Skin epidermis (tissue), 12 donors: Measurements from ENCODE around the gene MRS2.

Experiments
- H3K27ac ChIP-seq, 21 experiments: fragments of 200-600 bp; sonication (generic) in 11 of 21; one replicate each; pipeline ENCODE4 v1.5.0; 2020; ENCODE audit warnings: mild to moderate bottlenecking in 3 of 21, inconsistent platforms in 2 of 21, moderate library complexity in 2 of 21
- H3K4me3 ChIP-seq, 7 experiments: fragments of 200-600 bp; sonication (generic) in 2 of 7; one replicate each; pipeline ENCODE4 v1.5.0; 2020; ENCODE audit warnings: inconsistent platforms in 2 of 7, mild to moderate bottlenecking in 2 of 7, moderate library complexity in 1 of 7

The MRS2 gene

GRCh38 chr6:24426729-24427446 lies 24.2 kb downstream of the MRS2 start:
- H3K4me3 ChIP-seq = no peak overlapping the region
- no peak overlapping the region for H3K27ac ChIP-seq

GRCh38 chr6:24428615-24429014 lies 25.9 kb downstream of the MRS2 start:
- Histone ChIP-seq H3K27ac (no peak overlapping the region), H3K4me3 (no peak overlapping the region)

- Histone ChIP-seq H3K27ac (no peak overlapping the region), H3K4me3 (no peak overlapping the region)
Observed at GRCh38 chr6:24429146-24429545, 26.4 kb downstream of the MRS2 start.

- Histone ChIP-seq H3K27ac (no peak overlapping the region), H3K4me3 (no peak overlapping the region)
Observed at GRCh38 chr6:24430086-24430485, 27.4 kb downstream of the MRS2 start.

- Histone ChIP-seq H3K4me3 (no peak overlapping the region), H3K27ac (no peak overlapping the region)
Observed at GRCh38 chr6:24431045-24431451, 28.3 kb downstream of the MRS2 start.

- Histone ChIP-seq H3K4me3 (no peak overlapping the region), H3K27ac (no peak overlapping the region)
Observed at GRCh38 chr6:24432611-24433010, 29.9 kb downstream of the MRS2 start.

GRCh38 chr6:24436979-24437378 lies 34.2 kb downstream of the MRS2 start:
- H3K27ac ChIP-seq = no peak overlapping the region
- H3K4me3 ChIP-seq = no peak overlapping the region

- Histone ChIP-seq H3K4me3 (no peak overlapping the region), H3K27ac (no peak overlapping the region)
Observed at GRCh38 chr6:24439858-24440539, 37.3 kb downstream of the MRS2 start.

- no peak overlapping the region for H3K4me3 ChIP-seq
- no peak overlapping the region for H3K27ac ChIP-seq
Observed at GRCh38 chr6:24440897-24441598, 38.3 kb downstream of the MRS2 start.

- Histone ChIP-seq H3K4me3 (no peak overlapping the region), H3K27ac (no peak overlapping the region)
Observed at GRCh38 chr6:24441599-24441904, 38.8 kb downstream of the MRS2 start.

GRCh38 chr6:24444588-24444987 lies 41.9 kb downstream of the MRS2 start:
- H3K27ac ChIP-seq = no peak overlapping the region
- H3K4me3 ChIP-seq = no peak overlapping the region

- Histone ChIP-seq H3K27ac (no peak overlapping the region), H3K4me3 (no peak overlapping the region)
Observed at GRCh38 chr6:24445704-24446103, 43.0 kb downstream of the MRS2 start.

GRCh38 chr6:24446670-24447069 lies 43.9 kb downstream of the MRS2 start:
- Histone ChIP-seq H3K27ac (no peak overlapping the region), H3K4me3 (no peak overlapping the region)

- Histone ChIP-seq H3K27ac (peak overlapping the region in 1 of 21 experiments; percentile 7), H3K4me3 (no peak overlapping the region)
Observed at GRCh38 chr6:24448396-24448795, 45.7 kb downstream of the MRS2 start.

GRCh38 chr6:24448828-24449525 lies 46.2 kb downstream of the MRS2 start:
- Histone ChIP-seq H3K4me3 (no peak overlapping the region), H3K27ac (peak overlapping the region in 6 of 21 experiments; percentile 12 to 69 (median 44))

- H3K4me3 ChIP-seq = no peak overlapping the region
- no peak overlapping the region for H3K27ac ChIP-seq
Observed at GRCh38 chr6:24451581-24452388, 49.0 kb downstream of the MRS2 start.

- Histone ChIP-seq H3K27ac (no peak overlapping the region), H3K4me3 (no peak overlapping the region)
Observed at GRCh38 chr6:24453921-24454320, 51.2 kb downstream of the MRS2 start.

GRCh38 chr6:24454452-24454851 lies 51.7 kb downstream of the MRS2 start:
- no peak overlapping the region for H3K27ac ChIP-seq
- no peak overlapping the region for H3K4me3 ChIP-seq

GRCh38 chr6:24455061-24455460 lies 52.3 kb downstream of the MRS2 start:
- Histone ChIP-seq H3K4me3 (no peak overlapping the region), H3K27ac (no peak overlapping the region)

GRCh38 chr6:24458134-24458533 lies 55.4 kb downstream of the MRS2 start:
- Histone ChIP-seq H3K27ac (peak overlapping the region in 2 of 21 experiments; percentile 17 to 24), H3K4me3 (no peak overlapping the region)
